Ovary (tissue), 10 donors: ENCODE data around the gene GRK6. TPM values are rescaled to one million over a fixed set of nuclear protein-coding genes. Genes with fewer than 3 reads are reported as not detected.

Experiments used
- DNase-seq, 5 donors: peaks; one replicate each; pipeline ENCODE4 v3.0.0-alpha.2; 2019 to 2020
- H3K27ac ChIP-seq, 2 donors: fragments of 200-600 bp; one replicate each; pipeline versions ENCODE4 v1.5.1 to v1.8.0; 2019 to 2022
- H3K27me3 ChIP-seq: fragments of 200-600 bp; one replicate; pipeline ENCODE4 v1.8.0; 2022
- H3K36me3 ChIP-seq: fragments of 200-600 bp; sonication (generic); one replicate; pipeline ENCODE4 v1.5.1; 2019
- H3K4me1 ChIP-seq: one replicate; pipeline ENCODE4 v1.8.1; 2013; ENCODE audit warnings: mild to moderate bottlenecking, moderate library complexity; ENCODE audit not compliant: insufficient read depth
- H3K4me3 ChIP-seq: fragments of 200-600 bp; sonication (generic); one replicate; pipeline ENCODE4 v1.5.1; 2017
- H3K9me3 ChIP-seq, 2 donors: fragments of 200-600 bp in 1 of 2; sonication (generic) in 1 of 2; one replicate each; pipeline versions ENCODE4 v1.5.1 to v1.8.1; 2013 to 2019; ENCODE audit warnings: mild to moderate bottlenecking in 1 of 2, moderate library complexity in 1 of 2
- EP300 ChIP-seq: sonication (generic); formaldehyde crosslinking; IDR thresholded peaks from one replicate; pipeline ENCODE4 v1.6.1; 2017; ENCODE audit warnings: antibody characterized with exemption
- POLR2A ChIP-seq: fragments of 450-650 bp; IDR thresholded peaks from one replicate; pipeline ENCODE4 v1.6.1; 2017; ENCODE audit warnings: antibody characterized with exemption, mild to moderate bottlenecking, moderate library complexity
- WGBS, 3 donors: extraction: QIAGEN DNeasy Blood & Tissue Kit in 1 of 3; methylation state at CpG; one replicate each; pipeline versions ENCODE4 v1.1.5 to v1.1.7; 2013 to 2017; 5-methylcytosine and 5-hydroxymethylcytosine counted together
- intact Hi-C, 4 donors: fragments of 100-400 bp; cut with DNase I; formaldehyde crosslinking; loops; one replicate each; pipeline versions ENCODE4 v1.11.0 to v1.15.1; 2022 to 2023
- long read RNA-seq, 3 donors: library from polyadenylated mRNA in 2 of 3; unstranded in 2 of 3; transcript quantifications; one replicate each; pipeline ENCODE4 v2.0.0 and lab custom pipeline, GENCODE V29; 2021 to 2026
- polyA plus RNA-seq, 2 donors: library from polyadenylated mRNA; stranded (reverse); fragments of 200-250 nt in 1 of 2; fragments of 350-450 nt in 1 of 2; fragmentation: Illumina TruSeq in 1 of 2; extraction: RNeasy Lipid Tissue Mini Kit (QIAGEN cat#74804) in 1 of 2; gene quantifications; one replicate each; pipeline ENCODE4 v1.2.3, GENCODE V29; 2013 to 2014
- total RNA-seq, 7 donors: library from RNA; depleted of rRNA in 2 of 7; stranded (reverse); fragments of >200 nt in 2 of 7; fragmentation: NEBNext Ultra II Directional in 3 of 7; extraction: Animal tissue kit (Norgen Biotek cat#: 25700) in 3 of 7; gene quantifications; one replicate each; pipeline versions ENCODE4 v1.1.0 to v1.2.4, GENCODE V29; 2016 to 2023
- TF ChIP-seq, protein P1 (sequence below), 3 donors: fragments of 450-650 bp in 2 of 3; fragments of 200-600 bp in 1 of 3; IDR thresholded peaks; one replicate each; pipeline versions ENCODE4 v1.5.1 to v1.8.0; 2016 to 2022; ENCODE audit warnings: antibody characterized with exemption in 3 of 3, mild to moderate bottlenecking in 1 of 3
- donor health status: DM: no; HTN: no; CAD: no; lungs with moderate emphysema.
- donor health status: DM: no; HTN: no; CAD: no.
- donor health status: Bipolar disorder and iron deficiency.
- donor health status: DM: yes; HTN: yes; CAD: no.
- donor health status: DM: no; HTN: no; CAD: no.
- donor health status: DM: yes; HTN: yes; CAD: no.

Gene GRK6
- total RNA-seq, result 10 to 100 TPM; 13.6 to 30.3 (median 21.7) TPM
- polyA plus RNA-seq, result 10 to 100 TPM in 1 of 2 donors, 1 to 10 TPM in 1; 5.9 to 15.3 TPM
- long read RNA-seq, donor 1, partial matches to known transcripts, result 5 of 8 reads
- long read RNA-seq, donor 1, other reads (novel, unspliced or antisense), result 1 of 8 reads
- long read RNA-seq, donor 2, transcript GRK6-201 (16 exons, 2,939 nt), result major isoform, 6 of 6 reads
- long read RNA-seq, donor 2, partial matches to known transcripts, result 0 of 6 reads
- long read RNA-seq, donor 2, other reads (novel, unspliced or antisense), result 0 of 6 reads
- long read RNA-seq, donor 3, transcript GRK6-211 (16 exons, 2,571 nt), result minor isoform, 10 of 86 reads
- long read RNA-seq, donor 3, transcript GRK6-201 (16 exons, 2,939 nt), result major isoform, 51 of 86 reads
- long read RNA-seq, donor 3, partial matches to known transcripts, result 9 of 86 reads
- long read RNA-seq, donor 3, other reads (novel, unspliced or antisense), result 16 of 86 reads

DNA sequence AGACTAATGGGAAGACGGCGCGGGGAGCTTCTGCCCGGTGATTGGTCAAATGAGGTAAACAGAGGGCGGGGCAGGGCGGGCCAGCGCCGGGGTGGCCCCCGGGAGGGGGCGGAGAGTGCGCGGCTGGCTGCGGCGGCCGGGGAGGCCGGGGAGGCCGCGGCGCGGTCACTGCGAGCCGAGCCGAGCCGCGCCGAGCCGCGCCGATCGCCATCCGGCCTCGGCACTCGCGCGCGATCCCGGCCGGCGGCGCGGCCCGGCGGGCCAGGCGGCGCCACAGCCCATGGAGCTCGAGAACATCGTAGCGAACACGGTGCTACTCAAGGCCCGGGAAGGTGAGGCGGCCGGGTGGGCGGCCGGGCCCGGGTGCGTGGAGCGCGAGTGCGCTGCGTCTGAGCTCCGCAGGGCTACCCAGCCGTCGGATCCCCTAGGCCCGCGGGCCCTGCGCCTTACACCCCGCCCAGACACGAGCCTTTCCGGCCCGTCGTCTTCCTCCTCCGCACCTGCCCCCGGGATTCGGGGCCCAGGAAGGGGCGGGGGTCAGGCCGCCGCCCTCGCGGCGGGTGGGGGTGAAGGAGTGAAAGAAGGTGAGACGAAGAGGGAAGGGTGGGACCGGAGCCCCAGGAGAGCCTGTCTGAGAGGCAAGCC lies at the start of gene GRK6:
Gene GRK6 (plus strand): TSS at position 111 of the 645 bp plus-strand sequence. CDS start 170 bp downstream, at position 281.
- WGBS, 3 donors, result 0% methylated on average over 46 to 82 of the region's 82 CpGs
- intact Hi-C loops, result no loop called here
- H3K36me3 ChIP-seq, result no peaks in the 10 kb centered on the region
- H3K4me3 ChIP-seq, result peak within 1 kb of the TSS; percentile 65
- H3K27me3 ChIP-seq, result no peaks in the 10 kb centered on the region
- TF ChIP-seq EP300 (no peak), POLR2A (peak; percentile 34)
- TF ChIP-seq, protein P1, sequence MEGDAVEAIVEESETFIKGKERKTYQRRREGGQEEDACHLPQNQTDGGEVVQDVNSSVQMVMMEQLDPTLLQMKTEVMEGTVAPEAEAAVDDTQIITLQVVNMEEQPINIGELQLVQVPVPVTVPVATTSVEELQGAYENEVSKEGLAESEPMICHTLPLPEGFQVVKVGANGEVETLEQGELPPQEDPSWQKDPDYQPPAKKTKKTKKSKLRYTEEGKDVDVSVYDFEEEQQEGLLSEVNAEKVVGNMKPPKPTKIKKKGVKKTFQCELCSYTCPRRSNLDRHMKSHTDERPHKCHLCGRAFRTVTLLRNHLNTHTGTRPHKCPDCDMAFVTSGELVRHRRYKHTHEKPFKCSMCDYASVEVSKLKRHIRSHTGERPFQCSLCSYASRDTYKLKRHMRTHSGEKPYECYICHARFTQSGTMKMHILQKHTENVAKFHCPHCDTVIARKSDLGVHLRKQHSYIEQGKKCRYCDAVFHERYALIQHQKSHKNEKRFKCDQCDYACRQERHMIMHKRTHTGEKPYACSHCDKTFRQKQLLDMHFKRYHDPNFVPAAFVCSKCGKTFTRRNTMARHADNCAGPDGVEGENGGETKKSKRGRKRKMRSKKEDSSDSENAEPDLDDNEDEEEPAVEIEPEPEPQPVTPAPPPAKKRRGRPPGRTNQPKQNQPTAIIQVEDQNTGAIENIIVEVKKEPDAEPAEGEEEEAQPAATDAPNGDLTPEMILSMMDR (IDR thresholded peaks at IDR 0.05), result no peak
- no peaks in the 10 kb centered on the region for H3K9me3 ChIP-seq
- peak; percentile 50 to 78 (median 67) for DNase-seq
- H3K27ac ChIP-seq, result peak within 1 kb of the TSS; percentile 88 to 91
- peaks cover 11% of the 10 kb centered on the region for H3K4me1 ChIP-seq

DNA sequence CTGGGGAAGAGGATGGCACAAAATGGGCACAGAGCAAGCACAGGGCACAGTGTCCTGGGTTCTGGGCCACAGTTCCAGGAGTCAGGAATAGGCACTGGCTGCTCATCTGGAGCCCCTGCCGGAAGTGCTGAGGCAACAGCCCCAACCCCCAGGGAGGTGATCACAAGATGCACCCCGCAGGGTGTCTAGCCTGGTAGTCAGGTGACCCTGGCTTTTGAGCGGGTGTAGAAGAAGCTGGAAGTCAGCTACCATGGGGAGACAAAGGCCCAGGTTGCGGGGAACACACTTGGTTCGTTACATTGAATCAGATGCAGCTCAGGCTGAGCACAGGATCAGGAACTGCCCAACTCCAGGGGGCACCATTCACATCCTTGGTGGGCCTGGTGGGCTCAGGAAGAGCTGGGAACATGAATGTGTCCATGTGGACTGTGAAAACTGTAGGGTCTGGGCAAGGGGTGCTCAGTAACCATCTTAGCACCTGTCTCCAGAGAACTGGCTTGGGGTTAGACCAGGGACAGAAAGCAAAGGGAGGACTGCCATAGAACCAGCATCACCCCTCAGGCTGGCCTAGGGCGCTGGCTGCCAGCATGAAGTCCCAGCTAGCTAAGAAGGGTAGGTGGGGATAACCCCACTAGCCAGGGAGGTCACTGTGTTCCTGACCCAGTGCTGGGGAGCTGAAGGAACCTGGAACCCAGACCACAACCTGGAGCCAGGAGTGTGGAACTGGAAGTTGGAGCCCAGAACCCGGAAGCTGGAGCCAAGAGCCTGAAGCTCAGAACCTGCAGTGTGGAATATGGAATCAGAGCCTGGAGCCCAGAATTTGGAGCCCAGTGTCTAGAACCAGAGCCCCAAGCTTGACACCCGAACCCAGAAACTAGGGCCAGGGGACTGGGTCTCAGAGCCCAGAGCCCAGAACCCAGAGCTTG lies 48.4 kb upstream of the GRK6 start:
- intact Hi-C loops, result no loop called here
- H3K27me3 ChIP-seq, result no peaks in the 10 kb centered on the region
- no peak for TF ChIP-seq POLR2A
- H3K36me3 ChIP-seq, result no peaks in the 10 kb centered on the region
- H3K9me3 ChIP-seq, result no peaks in the 10 kb centered on the region
- H3K27ac ChIP-seq, result no peak overlapping the region
- DNase-seq, result no peak
- no peak overlapping the region for H3K4me3 ChIP-seq
- H3K4me1 ChIP-seq, result no peaks in the 10 kb centered on the region
- WGBS, 3 donors, result 86 to 93% (median 93%) methylated on average over 8 of the region's 8 CpGs

DNA sequence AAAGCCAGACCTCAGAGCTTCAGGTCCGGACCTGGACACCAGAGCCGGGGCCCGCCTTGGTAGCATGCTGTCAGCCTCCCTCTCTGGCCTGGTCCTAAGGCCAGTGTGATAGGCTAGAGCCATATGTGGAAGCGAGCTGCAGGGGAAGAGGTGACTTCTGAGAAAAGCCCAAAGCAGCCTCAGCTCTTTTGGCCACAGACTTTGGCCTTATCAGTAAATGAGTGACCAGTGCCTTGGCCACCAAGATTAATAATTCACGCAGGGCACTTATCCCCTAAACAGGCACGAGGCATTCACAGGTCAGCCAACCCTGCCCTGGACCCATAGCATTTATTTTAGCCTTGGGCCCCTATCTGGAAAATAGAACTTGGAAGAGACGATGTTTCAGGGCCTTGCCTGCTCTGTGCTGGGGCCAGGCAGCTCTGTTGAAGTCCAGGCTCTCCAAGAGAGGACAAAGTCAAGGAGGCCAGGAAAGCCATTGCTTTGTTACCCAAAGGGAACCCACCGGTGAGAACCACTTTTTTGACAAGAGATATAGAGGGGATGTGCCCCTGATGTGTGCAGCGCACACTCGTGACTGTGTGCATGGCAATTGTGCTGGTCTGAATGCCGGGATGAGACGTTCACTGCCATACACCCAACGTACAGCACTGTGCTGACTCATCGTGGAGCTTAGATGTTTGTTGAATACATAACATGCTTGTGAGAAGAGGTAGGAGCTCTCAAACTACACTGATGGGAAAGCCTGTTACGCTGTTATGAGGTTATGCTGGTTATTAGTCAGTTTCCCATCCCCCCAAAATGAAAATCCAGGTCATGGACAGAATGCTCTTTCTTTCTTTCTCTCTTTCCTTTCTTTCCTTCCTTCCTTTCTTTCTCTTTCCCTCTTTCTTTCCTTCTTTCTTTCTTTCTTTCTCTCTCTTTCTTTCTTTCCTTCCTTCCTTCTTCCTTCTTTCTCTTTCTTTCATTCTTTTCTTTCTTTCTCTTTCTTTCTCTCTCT lies 47.3 kb upstream of the GRK6 start:
- no peaks in the 10 kb centered on the region for H3K4me1 ChIP-seq
- TF ChIP-seq, protein P1 (IDR thresholded peaks at IDR 0.05), result no peak
- no peak for TF ChIP-seq POLR2A
- TF ChIP-seq EP300, result no peak
- H3K27me3 ChIP-seq, result no peaks in the 10 kb centered on the region
- H3K27ac ChIP-seq, result no peak overlapping the region
- H3K4me3 ChIP-seq, result no peak overlapping the region
- no peaks in the 10 kb centered on the region for H3K9me3 ChIP-seq
- DNase-seq, result no peak
- WGBS, 3 donors, result 78 to 81% (median 79%) methylated on average over 14 to 15 of the region's 15 CpGs
- H3K36me3 ChIP-seq, result no peaks in the 10 kb centered on the region
- intact Hi-C loops, result no loop called here

DNA sequence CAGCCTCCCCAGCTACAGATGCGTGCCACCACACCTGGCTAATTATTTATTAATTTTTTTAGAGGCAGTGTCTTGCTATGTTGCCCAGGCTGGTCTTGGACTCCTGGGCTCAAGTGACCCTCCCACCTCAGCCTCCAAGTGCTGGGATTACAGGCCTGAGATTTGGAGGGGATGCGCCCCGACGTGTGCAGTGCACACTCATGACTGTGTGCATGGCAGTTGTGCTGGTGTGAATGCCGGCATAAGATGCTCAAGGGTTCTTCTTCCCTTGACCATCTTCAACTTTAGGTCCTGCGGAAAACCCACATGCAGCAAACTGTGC lies 45.7 kb upstream of the GRK6 start:
- H3K9me3 ChIP-seq, result no peaks in the 10 kb centered on the region
- H3K27ac ChIP-seq, result no peak overlapping the region
- intact Hi-C loops, result loop anchor here in 2 of 4 donors (10.0 kb wide), 2 partner anchors 266 to 794 kb away; no protein-coding TSS in a partner anchor
- H3K4me1 ChIP-seq, result no peaks in the 10 kb centered on the region
- H3K27me3 ChIP-seq, result no peaks in the 10 kb centered on the region
- TF ChIP-seq EP300, result no peak
- TF ChIP-seq, protein P1 (IDR thresholded peaks at IDR 0.05), result no peak
- TF ChIP-seq POLR2A, result no peak
- no peak overlapping the region for H3K4me3 ChIP-seq
- 72 to 84% (median 81%) methylated on average over 6 of the region's 6 CpGs for WGBS, 3 donors
- no peaks in the 10 kb centered on the region for H3K36me3 ChIP-seq
- no peak for DNase-seq
